HG02840 (cell line): ENCODE measurements around the gene PCDHGA8.
"Not testable (repeated sequence)": the region's sequence is repeated elsewhere in the genome, so short reads cannot be mapped to it uniquely, and the experiment has no call there.

Source experiments
- ATAC-seq: cut with Tn5 transposase; IDR thresholded peaks from one replicate; pipeline ENCODE4 v1.9.1; 2021; ENCODE audit warnings: mild to moderate bottlenecking, moderate library complexity, moderate number of reproducible peaks; ENCODE audit not compliant: unreplicated experiment, low FRiP score

The PCDHGA8 gene

GRCh38 chr5:141369994-141370848 lies 22.2 kb upstream of the PCDHGA8 start, which contains the start of gene PCDHGB3:
Gene PCDHGB3 (plus strand): TSS chr5:141370242. CDS start chr5:141370395, 153 bp downstream.
- no peak for ATAC-seq

GRCh38 chr5:141371572-141372475 lies 20.6 kb upstream of the PCDHGA8 start:
- ATAC-seq, result no peak

- ATAC-seq, result no peak
Measured at GRCh38 chr5:141373673-141374317, 18.6 kb upstream of the PCDHGA8 start, which contains the start of gene PCDHGA6. Gene PCDHGA6 (plus strand): TSS chr5:141373891. CDS start chr5:141374084, 193 bp downstream.

- no peak for ATAC-seq
Measured at GRCh38 chr5:141374627-141375026, 17.8 kb upstream of the PCDHGA8 start.

GRCh38 chr5:141375444-141376155 lies 16.8 kb upstream of the PCDHGA8 start:
- ATAC-seq, result not testable (repeated sequence)

- ATAC-seq, result no peak
Measured at GRCh38 chr5:141382469-141383294, 9.8 kb upstream of the PCDHGA8 start, which contains the start of gene PCDHGA7. Gene PCDHGA7 (plus strand): TSS chr5:141382742. CDS start chr5:141382900, 158 bp downstream.

GRCh38 chr5:141383345-141383744 lies 9.1 kb upstream of the PCDHGA8 start:
- no peak for ATAC-seq

- ATAC-seq, result no peak
Measured at GRCh38 chr5:141384471-141385267, 7.8 kb upstream of the PCDHGA8 start.

- ATAC-seq, result not testable (repeated sequence)
Measured at GRCh38 chr5:141387557-141388311, 4.7 kb upstream of the PCDHGA8 start, which contains the start of gene PCDHGB4. Gene PCDHGB4 (plus strand): TSS chr5:141387698. CDS start chr5:141387885, 187 bp downstream.

GRCh38 chr5:141388661-141389060 lies 3.8 kb upstream of the PCDHGA8 start:
- no peak for ATAC-seq

- ATAC-seq, result no peak
Measured at GRCh38 chr5:141389153-141390042, 3.0 kb upstream of the PCDHGA8 start.

- no peak for ATAC-seq
Measured at GRCh38 chr5:141393267-141393666, 834 bp downstream of the PCDHGA8 start.

- not testable (repeated sequence) for ATAC-seq
Measured at GRCh38 chr5:141394401-141395187, 2.2 kb downstream of the PCDHGA8 start.

GRCh38 chr5:141397756-141398551 lies 5.5 kb downstream of the PCDHGA8 start, which contains the start of gene PCDHGB5:
Gene PCDHGB5 (plus strand): TSS chr5:141397947. CDS start chr5:141398128, 181 bp downstream.
- ATAC-seq, result not testable (repeated sequence)

GRCh38 chr5:141398608-141399007 lies 6.2 kb downstream of the PCDHGA8 start:
- no peak for ATAC-seq
